Measurements from ENCODE around the gene NUPR1. TPM values are rescaled to one million over a fixed set of nuclear protein-coding genes. Genes with fewer than 3 reads are reported as not detected.

Gene NUPR1
- total and polyA plus RNA-seq, 4 donors: 8.0 to 828 (median 202) TPM

DNA sequence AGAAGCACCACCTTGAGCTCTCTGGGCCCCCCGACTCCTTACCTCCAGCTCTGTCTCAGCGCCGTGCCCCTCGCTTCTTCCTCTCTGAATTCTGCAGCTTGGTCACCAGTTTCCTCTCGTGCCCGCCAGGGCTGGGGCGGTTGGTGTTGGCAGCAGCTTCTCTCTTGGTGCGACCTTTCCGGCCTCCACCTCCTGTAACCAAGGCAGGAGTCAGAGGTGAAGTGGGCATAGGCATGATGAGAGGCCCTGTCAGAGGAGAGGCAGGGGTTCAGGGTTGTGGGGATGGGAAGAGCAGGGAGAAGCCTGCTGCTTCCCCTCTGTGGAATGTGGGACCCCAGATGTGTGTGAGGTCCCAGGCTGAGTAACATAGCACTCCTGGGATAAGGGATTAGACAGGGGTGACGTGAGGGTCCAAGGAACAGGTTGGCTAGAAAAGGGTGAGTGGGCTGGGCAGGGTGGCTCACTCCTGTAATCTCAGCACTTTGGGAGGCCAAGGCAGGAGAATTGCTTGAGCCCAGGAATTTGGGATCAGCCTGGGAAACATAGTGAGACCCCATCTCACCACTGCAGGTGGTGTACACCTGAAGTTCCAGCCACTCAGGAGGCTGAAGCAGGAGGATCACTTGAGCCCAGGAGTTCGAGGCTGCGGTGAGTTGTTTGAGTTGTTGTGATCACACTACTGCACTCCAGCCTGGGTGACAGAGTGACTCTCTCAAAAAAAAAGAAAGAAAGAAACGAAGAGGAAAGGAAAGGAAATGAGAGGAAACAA is 626 bp downstream of the NUPR1 start:
- TF ChIP-seq, protein P1, sequence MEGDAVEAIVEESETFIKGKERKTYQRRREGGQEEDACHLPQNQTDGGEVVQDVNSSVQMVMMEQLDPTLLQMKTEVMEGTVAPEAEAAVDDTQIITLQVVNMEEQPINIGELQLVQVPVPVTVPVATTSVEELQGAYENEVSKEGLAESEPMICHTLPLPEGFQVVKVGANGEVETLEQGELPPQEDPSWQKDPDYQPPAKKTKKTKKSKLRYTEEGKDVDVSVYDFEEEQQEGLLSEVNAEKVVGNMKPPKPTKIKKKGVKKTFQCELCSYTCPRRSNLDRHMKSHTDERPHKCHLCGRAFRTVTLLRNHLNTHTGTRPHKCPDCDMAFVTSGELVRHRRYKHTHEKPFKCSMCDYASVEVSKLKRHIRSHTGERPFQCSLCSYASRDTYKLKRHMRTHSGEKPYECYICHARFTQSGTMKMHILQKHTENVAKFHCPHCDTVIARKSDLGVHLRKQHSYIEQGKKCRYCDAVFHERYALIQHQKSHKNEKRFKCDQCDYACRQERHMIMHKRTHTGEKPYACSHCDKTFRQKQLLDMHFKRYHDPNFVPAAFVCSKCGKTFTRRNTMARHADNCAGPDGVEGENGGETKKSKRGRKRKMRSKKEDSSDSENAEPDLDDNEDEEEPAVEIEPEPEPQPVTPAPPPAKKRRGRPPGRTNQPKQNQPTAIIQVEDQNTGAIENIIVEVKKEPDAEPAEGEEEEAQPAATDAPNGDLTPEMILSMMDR (IDR thresholded peaks at IDR 0.05; ENCODE audit: control extremely low read depth, extremely low read depth): no peak

DNA sequence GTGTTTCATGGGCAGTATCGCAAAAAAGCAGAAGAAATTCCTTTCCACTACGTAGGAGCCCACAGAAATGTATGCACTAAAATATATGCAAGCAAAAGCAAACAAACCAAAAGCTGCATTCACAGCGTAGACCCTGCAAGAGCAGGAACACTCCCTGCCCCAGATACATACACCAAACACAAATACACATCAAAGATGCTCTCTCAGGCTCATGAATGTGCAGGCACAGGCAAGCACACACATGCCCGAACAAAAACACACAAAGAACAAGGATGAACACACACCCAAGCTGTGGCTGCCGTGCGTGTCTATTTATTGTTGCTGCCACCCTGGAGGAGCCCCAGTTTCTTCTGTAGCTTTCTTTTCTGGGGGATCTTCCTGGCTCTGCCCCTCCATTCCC is 1.7 kb downstream of the NUPR1 start:
- peak overlapping the region in 1 of 2 donors; percentile 61 for H3K27ac ChIP-seq (ENCODE audit: low read depth in 1 of 2, low read length in 1 of 2)
- no peaks in the 10 kb centered on the region for H3K27me3 ChIP-seq (ENCODE audit: control insufficient read depth in 3 of 3, insufficient read depth in 3 of 3, low read length in 2 of 3)
- DNase-seq: peak in 1 of 3 donors; percentile 6

More for the DNA sequence above, 626 bp downstream of the NUPR1 start:
- H3K4me1 ChIP-seq (ENCODE audit: control insufficient read depth in 5 of 5, insufficient read depth in 5 of 5, low read length in 5 of 5): peaks cover 3 to 19% (median 6%) of the 10 kb centered on the region in 5 donors
- H3K9me3 ChIP-seq (ENCODE audit: control insufficient read depth in 4 of 4, insufficient read depth in 3 of 4, low read length in 3 of 4): peaks cover 0 to 3% (median 0%) of the 10 kb centered on the region in 4 donors
- no peaks in the 10 kb centered on the region for H3K27me3 ChIP-seq (ENCODE audit: control insufficient read depth in 3 of 3, insufficient read depth in 3 of 3, low read length in 2 of 3)
- 68 to 83% methylated on average over 13 of the region's 13 CpGs for WGBS, 2 donors
- H3K4me3 ChIP-seq: peak overlapping the region; percentile 75
- H3K9ac ChIP-seq (ENCODE audit: insufficient read depth in 1 of 2, low read length in 2 of 2): peak overlapping the region; percentile 48 to 65
- ATAC-seq (ENCODE audit: insufficient read depth, low FRiP score) (no peak), DNase-seq (no peak)
- H3K36me3 ChIP-seq (ENCODE audit: control insufficient read depth in 4 of 4, insufficient read depth in 4 of 4, low read length in 4 of 4): peaks cover 0 to 5% (median 0%) of the 10 kb centered on the region in 4 donors
- peak overlapping the region; percentile 91 to 93 for H3K27ac ChIP-seq (ENCODE audit: low read depth in 1 of 2, low read length in 1 of 2)

DNA sequence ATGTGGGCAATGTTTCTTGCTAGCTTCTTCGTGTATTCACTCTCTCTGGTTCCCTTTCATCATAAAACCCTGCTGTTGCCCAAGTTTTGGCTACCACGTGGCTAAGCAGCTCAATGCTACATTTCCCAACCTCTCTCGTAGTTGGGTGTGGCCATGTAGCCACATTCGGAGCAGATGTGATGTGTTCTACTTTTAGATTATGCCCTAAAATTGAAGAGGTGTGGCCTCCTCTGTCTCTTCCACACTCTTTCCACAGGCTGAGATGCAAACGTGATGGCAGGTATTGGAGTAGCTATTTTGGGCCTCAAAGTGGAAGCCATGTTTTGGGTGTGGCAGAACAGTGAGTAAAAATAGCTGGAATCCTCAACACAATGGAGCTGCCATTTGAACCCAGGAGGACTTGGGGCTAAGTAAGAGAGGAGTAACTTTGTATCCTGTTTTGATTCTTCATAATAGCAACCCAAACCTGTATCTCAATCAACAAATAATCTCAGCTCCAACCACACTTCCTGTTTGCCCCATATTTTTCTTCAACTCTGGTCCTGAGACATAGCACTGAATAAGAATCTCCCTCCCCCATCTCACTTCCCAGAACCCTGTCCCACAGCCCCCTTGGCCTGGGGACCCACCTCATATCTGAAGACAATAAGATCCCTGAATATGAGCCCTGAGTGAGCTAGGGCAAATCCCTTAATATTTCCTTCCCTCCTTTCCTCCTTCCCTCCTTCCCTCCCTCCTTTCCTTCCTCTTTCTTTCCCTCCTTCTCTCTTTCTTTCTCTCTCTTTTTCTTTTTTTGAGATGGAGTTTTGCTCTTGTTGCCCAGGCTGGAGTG is 4.0 kb downstream of the NUPR1 start:
- ATAC-seq (ENCODE audit: insufficient read depth, low FRiP score): no peak
- Histone ChIP-seq H3K9me3 (ENCODE audit: control insufficient read depth in 4 of 4, insufficient read depth in 3 of 4, low read length in 3 of 4) (peaks cover 0 to 3% (median 0%) of the 10 kb centered on the region in 4 donors), H3K9ac (ENCODE audit: insufficient read depth in 1 of 2, low read length in 2 of 2) (no peak overlapping the region), H3K27me3 (ENCODE audit: control insufficient read depth in 3 of 3, insufficient read depth in 3 of 3, low read length in 2 of 3) (no peaks in the 10 kb centered on the region), H3K36me3 (ENCODE audit: control insufficient read depth in 4 of 4, insufficient read depth in 4 of 4, low read length in 4 of 4) (peaks cover 0 to 5% (median 0%) of the 10 kb centered on the region in 4 donors), H3K4me3 (no peak overlapping the region), H3K4me1 (ENCODE audit: control insufficient read depth in 5 of 5, insufficient read depth in 5 of 5, low read length in 5 of 5) (peaks cover 3 to 19% (median 6%) of the 10 kb centered on the region in 5 donors), H3K27ac (ENCODE audit: low read depth in 1 of 2, low read length in 1 of 2) (peak overlapping the region in 1 of 2 donors; percentile 69)
- no peak for DNase-seq
- WGBS, 2 donors: 31 to 38% methylated on average over 5 of the region's 5 CpGs
- TF ChIP-seq, protein P1 (IDR thresholded peaks at IDR 0.05; ENCODE audit: control extremely low read depth, extremely low read depth): no peak

More for the DNA sequence above, 1.7 kb downstream of the NUPR1 start:
- no peak for ATAC-seq (ENCODE audit: insufficient read depth, low FRiP score)
- TF ChIP-seq, protein P1 (IDR thresholded peaks at IDR 0.05; ENCODE audit: control extremely low read depth, extremely low read depth): no peak
- 67 to 87% methylated on average over 6 of the region's 6 CpGs for WGBS, 2 donors
- Histone ChIP-seq H3K36me3 (ENCODE audit: control insufficient read depth in 4 of 4, insufficient read depth in 4 of 4, low read length in 4 of 4) (peaks cover 0 to 5% (median 0%) of the 10 kb centered on the region in 4 donors), H3K9me3 (ENCODE audit: control insufficient read depth in 4 of 4, insufficient read depth in 3 of 4, low read length in 3 of 4) (peaks cover 0 to 3% (median 0%) of the 10 kb centered on the region in 4 donors), H3K9ac (ENCODE audit: insufficient read depth in 1 of 2, low read length in 2 of 2) (no peak overlapping the region), H3K4me3 (peak overlapping the region; percentile 75), H3K4me1 (ENCODE audit: control insufficient read depth in 5 of 5, insufficient read depth in 5 of 5, low read length in 5 of 5) (peaks cover 3 to 19% (median 6%) of the 10 kb centered on the region in 5 donors)

Measured in lung (tissue), 12 donors.